ENCODE results near the gene NXPH3. TPM values are rescaled to one million over a fixed set of nuclear protein-coding genes. Genes with fewer than 3 reads are reported as not detected.
A peak's percentile ranks its signal among the peaks of the same experiment; 100 is the strongest.

The NXPH3 gene
- total RNA-seq, 1 donor from 2014 or later = not detected

DNA sequence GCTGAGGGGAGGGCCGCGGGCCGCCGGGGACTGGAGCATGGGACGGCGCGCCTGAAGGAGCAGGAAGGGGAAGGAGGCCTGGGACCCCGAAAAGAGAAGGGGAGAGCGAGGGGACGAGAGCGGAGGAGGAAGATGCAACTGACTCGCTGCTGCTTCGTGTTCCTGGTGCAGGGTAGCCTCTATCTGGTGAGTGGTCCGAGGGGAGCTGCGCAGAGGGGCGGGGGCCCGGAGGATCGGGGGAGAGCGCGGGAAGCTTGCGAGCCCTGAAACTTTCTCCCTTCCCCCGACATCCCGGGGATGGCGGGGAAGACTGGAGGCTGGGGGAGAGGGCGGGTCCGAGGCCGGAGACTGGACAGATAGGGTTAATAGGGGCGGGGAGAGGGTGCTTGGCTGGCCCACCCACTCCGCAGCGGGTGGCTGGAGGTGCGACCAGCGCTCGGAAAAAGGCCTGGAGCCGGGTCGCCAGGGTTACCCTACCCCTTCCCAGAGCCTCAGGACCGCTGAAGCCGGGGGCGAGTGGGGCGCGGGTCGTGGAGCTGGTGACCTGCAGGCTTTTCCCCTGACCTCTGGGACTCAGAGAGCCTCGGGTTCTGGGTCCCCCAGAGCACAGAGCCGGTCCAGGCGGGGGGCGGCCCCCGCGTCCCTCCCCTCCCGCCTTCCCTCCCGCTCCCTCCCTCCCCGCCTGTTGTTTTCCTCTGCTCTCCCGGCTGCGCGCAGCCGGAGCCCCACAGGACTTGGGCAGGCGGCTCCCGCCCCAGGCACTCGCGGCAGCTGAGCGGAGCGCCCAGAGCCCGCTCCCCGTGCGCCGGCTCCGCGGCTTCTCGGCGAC is 631 bp downstream of the NXPH3 start:
- peak; percentile 62 for DNase-seq (ENCODE audit: low read depth)

DNA sequence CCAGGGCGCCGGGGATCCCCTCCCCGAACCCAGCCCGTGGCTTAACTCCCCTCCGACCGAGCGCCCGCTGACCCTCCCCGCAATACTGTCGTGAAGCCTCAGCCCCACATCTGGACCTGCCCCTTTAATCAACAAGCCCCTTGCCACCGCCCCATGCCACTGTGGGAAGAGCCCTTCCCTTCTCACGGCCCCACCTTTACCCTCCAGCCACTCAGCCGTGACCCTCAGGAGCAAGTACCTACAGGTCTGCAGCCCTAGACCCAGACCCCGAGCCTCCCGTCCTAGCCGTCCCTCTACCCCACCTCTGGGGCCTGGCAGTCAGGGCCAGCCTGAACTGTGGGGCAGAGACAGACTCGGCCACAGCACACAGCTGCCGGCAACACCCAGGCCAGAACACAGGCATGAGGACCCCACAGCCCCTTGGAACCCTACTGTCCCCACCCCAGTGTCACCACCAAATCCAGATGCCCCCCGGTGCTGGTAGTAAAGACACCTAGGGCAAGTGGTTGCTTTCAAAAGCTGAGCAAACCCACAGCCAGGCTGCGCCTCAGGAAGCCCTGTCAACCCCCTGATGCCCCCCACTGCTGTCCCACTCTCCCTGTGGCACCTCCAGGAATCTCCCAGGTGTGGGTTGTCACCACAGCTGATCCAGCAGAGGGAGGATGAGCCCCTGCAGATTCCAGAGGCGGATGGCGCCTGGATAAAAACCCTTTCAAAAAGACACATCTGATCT is 1.4 kb downstream of the NXPH3 start:
- DNase-seq (ENCODE audit: low read depth) = no peak

DNA sequence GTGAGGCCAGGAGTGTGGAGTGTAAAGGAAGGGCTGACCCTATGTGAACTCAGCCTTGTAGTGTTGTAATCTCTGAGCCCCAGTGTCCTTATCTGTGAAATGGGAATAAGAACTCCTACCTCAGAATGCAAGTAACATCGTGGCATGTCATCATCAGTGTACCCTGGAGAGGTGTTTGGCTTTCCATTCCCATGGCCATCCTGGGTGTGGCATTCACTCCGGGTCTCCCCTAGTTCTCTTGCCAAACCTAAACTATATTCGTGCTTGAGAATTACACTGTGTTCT is 1.9 kb downstream of the NXPH3 start:
- no peak for DNase-seq (ENCODE audit: low read depth)

DNA sequence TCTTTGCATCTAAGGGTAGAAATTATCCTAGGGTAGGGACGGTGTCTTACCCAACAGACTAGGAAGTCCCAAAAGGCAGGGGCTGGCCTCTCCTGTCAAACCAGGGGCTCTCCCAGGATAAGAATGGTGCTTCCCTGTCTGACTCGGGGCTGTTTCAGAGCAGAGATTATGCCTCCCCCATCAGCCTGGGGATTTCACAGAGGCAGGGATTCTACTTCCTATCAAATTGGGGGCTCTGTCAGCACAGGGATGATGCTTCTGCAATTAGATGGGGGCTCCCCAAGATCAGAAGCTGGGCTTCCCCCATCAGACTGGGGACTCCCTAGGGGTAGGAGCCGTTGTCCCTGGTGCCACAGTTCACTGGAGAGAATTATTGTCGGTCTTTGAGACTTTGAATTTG is 2.3 kb downstream of the NXPH3 start:
- DNase-seq (ENCODE audit: low read depth) = no peak

DNA sequence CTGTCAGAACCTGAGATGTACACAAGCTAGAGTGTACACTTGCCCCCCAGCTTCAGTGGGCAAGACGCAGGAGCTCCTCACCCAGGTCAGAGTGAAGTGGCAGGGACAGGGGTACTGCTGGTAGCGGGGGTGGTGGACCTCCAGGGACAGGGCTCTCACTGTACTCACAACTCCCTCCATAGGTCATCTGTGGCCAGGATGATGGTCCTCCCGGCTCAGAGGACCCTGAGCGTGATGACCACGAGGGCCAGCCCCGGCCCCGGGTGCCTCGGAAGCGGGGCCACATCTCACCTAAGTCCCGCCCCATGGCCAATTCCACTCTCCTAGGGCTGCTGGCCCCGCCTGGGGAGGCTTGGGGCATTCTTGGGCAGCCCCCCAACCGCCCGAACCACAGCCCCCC is 2.7 kb downstream of the NXPH3 start:
- no peak for DNase-seq (ENCODE audit: low read depth)

DNA sequence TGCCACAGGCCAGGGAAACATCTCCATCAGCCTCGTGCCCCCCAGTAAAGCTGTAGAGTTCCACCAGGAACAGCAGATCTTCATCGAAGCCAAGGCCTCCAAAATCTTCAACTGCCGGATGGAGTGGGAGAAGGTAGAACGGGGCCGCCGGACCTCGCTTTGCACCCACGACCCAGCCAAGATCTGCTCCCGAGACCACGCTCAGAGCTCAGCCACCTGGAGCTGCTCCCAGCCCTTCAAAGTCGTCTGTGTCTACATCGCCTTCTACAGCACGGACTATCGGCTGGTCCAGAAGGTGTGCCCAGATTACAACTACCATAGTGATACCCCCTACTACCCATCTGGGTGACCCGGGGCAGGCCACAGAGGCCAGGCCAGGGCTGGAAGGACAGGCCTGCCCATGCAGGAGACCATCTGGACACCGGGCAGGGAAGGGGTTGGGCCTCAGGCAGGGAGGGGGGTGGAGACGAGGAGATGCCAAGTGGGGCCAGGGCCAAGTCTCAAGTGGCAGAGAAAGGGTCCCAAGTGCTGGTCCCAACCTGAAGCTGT is 3.4 kb downstream of the NXPH3 start:
- no peak for DNase-seq (ENCODE audit: low read depth)

DNA sequence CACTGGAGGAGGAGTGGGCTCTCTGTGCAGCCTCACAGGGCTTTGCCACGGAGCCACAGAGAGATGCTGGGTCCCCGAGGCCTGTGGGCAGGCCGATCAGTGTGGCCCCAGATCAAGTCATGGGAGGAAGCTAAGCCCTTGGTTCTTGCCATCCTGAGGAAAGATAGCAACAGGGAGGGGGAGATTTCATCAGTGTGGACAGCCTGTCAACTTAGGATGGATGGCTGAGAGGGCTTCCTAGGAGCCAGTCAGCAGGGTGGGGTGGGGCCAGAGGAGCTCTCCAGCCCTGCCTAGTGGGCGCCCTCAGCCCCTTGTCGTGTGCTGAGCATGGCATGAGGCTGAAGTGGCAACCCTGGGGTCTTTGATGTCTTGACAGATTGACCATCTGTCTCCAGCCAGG is 3.9 kb downstream of the NXPH3 start:
- no peak for DNase-seq (ENCODE audit: low read depth)

DNA sequence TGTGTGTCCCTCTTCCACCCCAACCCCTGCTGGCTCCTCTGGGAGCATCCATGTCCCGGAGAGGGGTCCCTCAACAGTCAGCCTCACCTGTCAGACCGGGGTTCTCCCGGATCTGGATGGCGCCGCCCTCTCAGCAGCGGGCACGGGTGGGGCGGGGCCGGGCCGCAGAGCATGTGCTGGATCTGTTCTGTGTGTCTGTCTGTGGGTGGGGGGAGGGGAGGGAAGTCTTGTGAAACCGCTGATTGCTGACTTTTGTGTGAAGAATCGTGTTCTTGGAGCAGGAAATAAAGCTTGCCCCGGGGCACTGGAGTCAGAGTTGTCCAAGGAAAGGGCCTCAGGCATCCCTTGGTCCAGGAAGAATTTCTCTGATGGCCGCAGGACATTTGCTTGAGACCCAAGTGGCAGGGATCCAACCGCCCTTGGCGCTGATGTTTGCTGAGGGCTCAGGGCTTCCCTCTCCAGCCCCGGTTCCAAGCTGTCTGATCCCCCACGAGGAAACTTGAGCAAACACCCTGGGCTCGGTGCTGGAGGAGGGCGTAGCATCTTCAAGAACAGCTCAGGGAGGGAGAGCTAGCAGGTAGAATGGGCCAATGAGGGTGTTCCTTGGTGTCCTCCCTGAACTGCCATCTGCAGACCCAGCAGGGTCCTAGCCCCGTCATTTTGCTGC is 4.5 kb downstream of the NXPH3 start:
- no peak for DNase-seq (ENCODE audit: low read depth)

DNA sequence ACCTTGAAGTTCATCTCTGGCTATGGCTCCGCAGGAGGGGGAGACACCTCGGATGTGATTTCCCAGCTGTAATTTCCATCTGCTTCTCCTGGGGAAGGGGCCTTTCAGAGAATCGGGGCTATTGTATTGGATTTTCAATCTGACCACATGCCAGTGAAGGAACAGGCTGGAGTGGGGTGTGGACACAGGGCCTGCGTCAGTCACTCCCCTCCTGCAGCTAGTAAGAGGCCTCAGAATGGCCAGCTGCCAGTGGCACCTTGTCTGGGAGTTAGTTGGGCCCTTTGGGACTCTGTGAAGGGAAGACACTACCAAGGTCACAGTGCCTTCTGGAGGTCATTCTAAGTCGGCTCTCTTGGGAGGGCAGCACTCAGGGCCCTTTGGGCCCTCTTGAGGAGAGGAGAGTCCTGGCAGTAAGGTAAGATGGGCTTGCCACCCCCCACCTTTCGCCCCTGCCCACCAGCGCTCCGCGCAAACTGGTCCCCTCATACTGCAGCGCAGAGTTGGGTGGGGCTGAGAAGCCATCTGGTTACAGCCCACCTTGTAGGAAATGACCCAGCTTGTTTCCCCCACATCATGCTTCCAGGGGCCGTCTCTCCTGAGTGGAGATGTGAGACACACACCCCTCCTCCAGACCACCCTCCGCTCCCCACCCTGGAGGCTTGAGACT is 5.4 kb downstream of the NXPH3 start:
- no peak for DNase-seq (ENCODE audit: low read depth)

DNA sequence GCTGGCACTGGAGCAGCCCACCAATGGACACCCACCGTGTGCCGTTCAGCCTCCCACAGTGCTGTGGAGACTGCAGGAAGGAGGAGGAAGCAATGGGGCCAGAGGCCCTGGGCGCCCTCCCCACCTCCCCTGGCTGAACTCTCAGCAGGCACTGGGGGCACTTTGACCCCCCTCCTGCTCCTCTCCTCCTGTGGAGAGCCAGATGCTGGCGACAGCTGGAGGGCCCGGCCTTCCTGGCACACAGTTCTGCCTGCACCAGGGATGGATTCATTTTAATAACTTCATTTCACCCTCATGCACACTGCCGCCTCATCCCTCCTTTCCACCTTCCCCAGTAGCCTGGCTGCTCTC is 6.0 kb downstream of the NXPH3 start:
- DNase-seq (ENCODE audit: low read depth) = no peak

DNA sequence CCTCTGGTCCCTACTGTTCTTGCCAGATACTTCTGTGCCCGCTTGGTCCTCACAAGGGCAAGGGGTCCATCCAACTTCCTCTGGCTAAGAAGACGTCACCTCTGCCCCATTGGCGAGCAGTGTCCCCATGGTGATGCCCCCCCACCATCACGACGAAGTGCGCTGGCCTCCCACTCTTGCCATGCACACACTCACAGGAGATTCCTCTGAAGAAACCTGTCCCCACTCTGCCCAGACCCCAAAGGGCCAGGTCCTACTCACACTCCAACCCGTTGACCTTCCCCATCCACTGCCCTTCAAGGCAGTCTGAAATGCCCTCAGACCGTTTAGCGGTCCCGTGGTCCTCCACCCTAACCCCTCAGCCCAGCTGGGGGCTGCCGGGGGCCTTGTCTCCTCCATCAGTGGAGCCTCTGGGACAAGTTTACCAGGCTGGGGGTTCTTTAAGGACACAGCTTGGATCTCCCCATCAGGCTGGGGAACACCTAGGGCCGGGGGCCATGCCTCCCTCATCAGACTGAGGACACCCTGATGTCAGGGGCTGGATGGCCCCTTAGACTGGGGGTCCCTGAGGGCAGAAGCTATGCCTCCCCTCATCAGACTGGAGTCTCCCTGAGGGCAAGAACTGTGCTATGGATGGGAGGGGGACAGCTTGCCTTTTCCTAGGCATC is 6.5 kb downstream of the NXPH3 start:
- DNase-seq (ENCODE audit: low read depth) = no peak

DNA sequence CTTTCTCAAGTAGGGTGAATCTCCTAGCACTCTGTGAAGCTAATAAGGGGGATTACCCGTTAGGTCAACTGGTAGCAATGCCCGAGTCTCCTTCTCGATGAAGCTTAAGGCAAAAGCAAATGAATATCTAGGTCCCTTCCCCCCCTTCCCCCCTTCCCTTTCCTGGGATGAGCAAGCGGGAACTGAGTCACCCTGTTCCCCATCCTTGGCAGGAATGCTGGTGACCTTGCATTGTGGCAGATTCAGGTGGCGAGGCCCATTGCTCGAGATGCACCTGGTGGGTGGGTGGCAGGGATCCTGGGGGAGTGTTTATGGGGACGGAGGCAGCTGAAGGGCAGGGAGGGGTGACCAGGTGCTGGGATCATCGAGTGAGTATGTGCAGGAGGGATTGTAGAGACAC is 7.1 kb downstream of the NXPH3 start:
- DNase-seq (ENCODE audit: low read depth) = no peak

DNA sequence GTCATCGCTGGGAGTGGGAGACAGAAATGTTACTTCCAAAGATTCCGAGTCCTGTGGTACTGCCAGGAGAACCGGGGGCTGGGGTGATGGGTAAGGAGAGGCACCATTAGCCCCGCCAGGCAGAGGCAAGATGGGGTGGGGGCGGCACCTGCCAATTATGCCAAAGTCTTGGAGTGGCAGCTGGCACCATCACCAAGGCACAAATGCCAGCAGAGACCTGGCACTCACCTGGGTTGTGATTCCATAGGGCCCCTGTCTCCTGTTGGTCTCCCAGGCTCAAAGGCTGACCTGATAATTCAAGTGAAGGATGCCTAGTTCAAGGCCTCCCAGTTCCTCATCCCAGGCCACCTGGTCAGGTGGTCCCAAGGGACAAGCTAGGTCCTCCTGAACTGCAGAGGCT is 7.6 kb downstream of the NXPH3 start:
- DNase-seq (ENCODE audit: low read depth) = no peak

DNA sequence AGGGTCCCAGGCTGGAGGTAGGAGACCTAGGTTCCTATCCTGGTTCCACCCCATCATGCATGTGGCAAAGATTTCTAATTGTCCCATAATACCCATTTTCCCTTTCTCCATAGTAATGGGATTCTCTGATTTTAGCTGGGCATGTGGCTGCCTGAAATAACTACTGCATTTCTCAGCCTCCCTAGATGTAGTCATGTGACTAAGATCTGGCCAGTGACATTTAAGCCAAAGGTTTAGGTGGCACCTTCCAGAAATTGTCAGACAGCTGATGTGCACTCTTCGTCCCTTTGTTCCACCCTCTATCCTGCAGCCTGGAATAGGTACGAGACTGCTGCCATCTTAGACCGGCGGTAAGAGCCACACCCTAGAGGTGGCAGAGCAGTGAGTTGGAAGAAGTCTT is 8.2 kb downstream of the NXPH3 start:
- no peak for DNase-seq (ENCODE audit: low read depth)

DNA sequence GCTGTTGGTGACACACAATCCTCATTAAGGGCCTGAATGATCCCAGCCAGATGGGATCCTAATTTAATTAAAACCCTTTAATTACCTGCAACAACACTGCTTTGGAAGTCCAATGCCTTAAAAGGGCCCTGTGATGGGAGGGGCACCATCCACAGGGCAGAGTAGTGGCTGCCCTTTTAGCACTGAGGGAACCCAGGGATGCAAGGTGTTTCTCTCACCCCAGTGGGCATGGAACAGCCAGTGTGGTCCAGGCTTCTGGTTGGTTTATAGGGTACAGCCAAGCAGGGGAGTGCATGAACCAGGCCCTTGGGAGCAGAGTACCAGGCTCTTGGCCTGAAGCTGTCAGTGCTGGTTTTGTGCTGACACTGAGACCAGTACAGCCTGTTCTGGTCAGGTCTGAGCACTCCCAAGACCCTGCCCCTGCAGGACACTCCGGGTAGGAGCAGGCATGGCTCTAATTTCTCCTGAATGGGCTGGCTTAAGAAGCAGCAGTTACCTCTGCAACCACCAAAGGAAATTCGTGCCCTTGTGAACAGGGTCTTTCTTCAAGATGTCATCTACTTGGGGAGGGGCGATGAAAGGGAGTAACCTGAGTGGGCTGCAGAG is 9.9 kb downstream of the NXPH3 start:
- DNase-seq (ENCODE audit: low read depth) = no peak

DNA sequence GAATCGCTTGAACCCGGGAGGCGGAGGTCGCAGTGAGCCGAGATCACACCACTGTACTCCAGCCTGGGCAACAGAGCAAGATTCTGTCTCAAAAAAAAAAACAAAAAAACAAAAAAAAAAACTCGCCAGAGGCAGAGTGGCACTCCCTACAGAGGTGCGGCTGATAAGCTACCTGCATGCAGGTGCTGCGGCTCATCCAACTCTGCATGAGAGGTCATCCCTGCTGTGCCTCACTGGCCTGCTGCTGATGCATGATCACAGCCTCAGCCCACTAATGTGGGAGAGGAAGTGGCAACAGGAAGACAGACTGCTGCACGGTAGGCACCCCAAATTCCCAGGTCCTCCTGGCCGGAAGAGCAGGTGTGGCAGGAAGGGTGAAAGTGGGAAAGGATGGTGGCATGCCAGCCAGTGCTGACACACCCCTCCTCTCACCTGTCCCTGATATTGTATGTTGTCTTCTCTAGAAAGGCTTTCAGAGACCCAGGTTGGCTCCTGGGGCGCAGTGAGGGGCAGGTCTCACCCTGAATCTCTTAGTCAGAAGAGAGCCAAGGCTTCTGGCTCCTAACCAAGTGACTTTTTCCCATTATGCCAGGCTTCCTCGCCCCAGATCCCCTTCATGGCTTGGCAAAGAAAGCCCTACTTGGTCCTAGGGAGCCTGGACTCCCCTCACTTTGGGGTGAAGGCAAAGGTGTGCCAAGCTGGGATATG is 11.8 kb downstream of the NXPH3 start:
- no peak for DNase-seq (ENCODE audit: low read depth)

DNA sequence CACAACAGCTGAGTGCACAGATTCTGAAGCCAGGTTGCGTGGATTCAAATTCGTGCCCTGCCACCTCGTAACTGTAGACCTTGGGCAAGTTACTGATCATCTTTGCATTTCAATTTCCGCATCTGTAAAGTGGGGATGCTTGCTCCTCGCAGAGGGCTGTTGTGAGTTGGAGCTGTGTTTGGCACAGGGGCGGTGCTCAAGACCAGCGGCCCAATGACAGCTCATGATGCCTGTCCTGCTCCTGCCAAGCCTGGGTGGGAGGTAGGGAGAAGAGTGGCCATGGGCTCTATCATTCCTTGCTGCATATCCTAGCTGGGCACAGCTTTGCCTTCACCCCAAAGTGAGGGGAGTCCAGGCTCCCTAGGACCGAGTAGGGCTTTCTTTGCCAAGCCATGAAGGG is 12.6 kb downstream of the NXPH3 start:
- no peak for DNase-seq (ENCODE audit: low read depth)

DNA sequence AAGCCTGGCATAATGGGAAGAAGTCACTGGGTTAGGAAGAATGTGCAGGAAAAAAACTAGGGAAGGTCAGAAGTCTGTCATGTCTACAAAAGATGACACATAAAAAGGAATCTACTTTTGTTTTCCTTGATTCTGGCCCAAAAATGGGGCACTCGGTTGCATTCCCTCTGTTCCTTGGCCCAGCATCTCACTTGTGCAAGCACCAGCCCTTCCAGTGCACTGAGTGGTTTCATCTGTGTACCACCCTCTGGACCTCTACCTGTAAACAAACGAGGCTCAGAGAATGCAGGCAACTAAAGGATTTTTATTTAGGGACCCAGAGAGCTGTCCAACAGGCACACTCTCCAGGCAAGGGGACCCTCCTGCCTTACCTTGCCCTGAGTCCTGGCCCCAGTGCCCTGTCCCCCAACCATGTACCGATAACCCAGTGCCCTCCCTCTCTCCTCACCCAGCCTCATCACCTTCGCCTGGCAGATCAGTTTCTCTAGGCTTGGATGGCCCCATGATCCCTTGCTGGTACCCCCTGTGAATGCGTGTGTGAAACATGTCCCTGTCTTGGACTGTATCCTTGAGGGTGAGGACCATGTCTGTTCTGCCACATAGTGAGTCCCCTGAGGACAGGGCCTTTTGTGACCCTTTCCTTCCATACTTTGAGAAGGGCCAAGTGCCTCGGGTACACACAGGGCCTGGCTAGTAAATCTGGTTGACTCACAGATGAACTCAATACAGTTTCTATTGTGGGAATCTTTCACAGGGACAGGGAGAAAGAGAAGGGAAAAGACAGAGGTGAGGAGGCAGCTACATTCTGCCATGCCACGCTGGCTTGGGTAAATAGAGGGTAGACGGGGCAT is 13.3 kb downstream of the NXPH3 start:
- no peak for DNase-seq (ENCODE audit: low read depth)

DNA sequence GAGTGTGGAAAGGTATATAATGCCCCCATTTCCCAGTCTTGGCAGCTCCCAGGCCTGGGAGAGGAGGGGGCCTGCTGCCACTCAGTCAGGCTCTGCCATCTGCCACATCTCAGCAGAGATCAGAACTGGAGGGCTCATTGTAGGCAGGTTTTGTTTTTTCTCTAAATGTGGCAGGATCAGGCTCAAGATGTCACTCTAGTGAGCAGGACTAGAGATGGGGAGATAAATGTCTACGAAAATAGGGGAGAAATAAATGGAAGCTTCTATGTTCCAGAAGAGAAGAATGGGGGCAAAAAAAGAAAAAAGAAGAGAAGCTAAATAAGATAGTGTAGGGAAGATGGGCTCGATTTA is 13.9 kb downstream of the NXPH3 start:
- no peak for DNase-seq (ENCODE audit: low read depth)

Measured in myocyte (in vitro differentiated cells).